Fibroblast of mammary gland (primary cell): ENCODE measurements around the gene DSC3.

Experiments
- DNase-seq: peaks from one replicate; pipeline ENCODE4 v3.0.0-alpha.2; 2010; ENCODE audit warnings: low read depth
- H3K4me3 ChIP-seq: 2 replicates; pipeline ENCODE4 v1.5.1; 2011; ENCODE audit warnings: low read depth, mild to moderate bottlenecking, low read length, moderate library complexity; ENCODE audit not compliant: control insufficient read depth
- TF ChIP-seq, protein P1 (sequence below): conservative IDR thresholded peaks from 2 replicates; pipeline ENCODE4 v1.5.1; 2011; ENCODE audit warnings: low read depth, low read length, inconsistent platforms; ENCODE audit not compliant: control insufficient read depth, insufficient read depth

The DSC3 gene

DNA sequence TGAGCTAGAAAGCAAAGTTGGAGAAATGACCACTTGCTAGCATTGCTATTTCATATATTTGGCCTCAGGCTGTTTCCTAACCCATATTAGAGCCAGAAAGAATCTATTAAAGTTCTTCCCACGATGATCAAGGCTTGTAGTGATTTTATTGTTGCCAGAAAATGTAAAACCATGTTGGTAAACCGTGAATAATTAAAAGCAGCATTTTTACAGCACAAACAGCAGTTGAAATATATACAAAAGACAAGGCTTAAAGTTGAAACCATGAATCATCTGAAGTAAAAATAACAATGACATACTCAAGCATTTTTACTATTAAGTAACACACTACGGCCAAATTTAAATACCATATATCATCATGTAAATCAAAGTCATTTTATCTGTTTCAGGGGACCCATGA, 27.7 kb upstream of the DSC3 start:
- TF ChIP-seq, protein P1, sequence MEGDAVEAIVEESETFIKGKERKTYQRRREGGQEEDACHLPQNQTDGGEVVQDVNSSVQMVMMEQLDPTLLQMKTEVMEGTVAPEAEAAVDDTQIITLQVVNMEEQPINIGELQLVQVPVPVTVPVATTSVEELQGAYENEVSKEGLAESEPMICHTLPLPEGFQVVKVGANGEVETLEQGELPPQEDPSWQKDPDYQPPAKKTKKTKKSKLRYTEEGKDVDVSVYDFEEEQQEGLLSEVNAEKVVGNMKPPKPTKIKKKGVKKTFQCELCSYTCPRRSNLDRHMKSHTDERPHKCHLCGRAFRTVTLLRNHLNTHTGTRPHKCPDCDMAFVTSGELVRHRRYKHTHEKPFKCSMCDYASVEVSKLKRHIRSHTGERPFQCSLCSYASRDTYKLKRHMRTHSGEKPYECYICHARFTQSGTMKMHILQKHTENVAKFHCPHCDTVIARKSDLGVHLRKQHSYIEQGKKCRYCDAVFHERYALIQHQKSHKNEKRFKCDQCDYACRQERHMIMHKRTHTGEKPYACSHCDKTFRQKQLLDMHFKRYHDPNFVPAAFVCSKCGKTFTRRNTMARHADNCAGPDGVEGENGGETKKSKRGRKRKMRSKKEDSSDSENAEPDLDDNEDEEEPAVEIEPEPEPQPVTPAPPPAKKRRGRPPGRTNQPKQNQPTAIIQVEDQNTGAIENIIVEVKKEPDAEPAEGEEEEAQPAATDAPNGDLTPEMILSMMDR = no peak
- H3K4me3 ChIP-seq = no peak overlapping the region
- no peak for DNase-seq

GRCh38 chr18:31066266-31066665, 23.7 kb upstream of the DSC3 start:
- no peak for DNase-seq
- TF ChIP-seq, protein P1 = no peak
- H3K4me3 ChIP-seq = no peak overlapping the region

GRCh38 chr18:31065036-31065773, 22.7 kb upstream of the DSC3 start:
- TF ChIP-seq, protein P1 = no peak
- DNase-seq = no peak

DNA sequence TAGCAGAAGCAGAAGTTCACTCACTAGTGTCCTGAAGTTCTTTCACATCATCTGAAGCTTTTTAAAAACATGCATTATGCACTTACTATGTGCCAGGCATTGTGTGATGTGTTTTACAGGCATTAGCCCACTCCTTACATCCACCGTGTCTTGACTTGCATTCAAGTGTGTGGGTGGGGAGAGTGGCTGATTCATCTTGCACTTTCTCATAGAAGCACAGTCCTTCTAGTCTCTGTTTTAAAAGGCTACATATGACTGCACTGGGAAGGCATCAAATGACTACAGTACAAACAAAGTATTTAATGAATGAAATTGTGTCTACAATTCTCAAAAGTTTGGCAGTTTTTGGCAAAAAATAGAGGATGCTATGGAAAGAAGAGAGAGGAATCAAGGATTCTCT, 21.6 kb upstream of the DSC3 start:
- TF ChIP-seq, protein P1 = no peak
- peak; percentile 18 for DNase-seq
- H3K4me3 ChIP-seq = no peak overlapping the region

More at GRCh38 chr18:31065036-31065773, 22.7 kb upstream of the DSC3 start:
- no peak overlapping the region for H3K4me3 ChIP-seq

DNA sequence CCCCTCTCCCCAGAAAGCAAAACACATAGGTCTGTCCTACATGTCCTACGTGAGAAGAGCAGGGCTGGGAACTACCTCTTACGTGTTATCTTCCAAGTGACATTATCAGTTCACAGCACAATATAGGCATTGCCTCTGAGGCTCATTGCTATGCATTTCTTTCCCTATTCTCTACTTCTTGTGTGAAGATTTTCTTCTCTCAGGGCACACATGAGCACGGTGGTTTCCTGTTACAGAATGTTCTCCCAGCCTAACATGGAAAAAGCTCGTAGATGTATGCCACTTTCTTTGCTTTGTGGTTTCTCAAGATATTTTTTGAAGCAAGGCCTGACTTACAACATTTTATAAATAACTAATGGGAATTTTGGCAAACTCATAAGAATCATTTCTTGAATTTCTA, 19.4 kb upstream of the DSC3 start:
- TF ChIP-seq, protein P1 = no peak
- DNase-seq = no peak
- no peak overlapping the region for H3K4me3 ChIP-seq

GRCh38 chr18:31058897-31059296, 16.4 kb upstream of the DSC3 start:
- H3K4me3 ChIP-seq = no peak overlapping the region
- no peak for DNase-seq
- TF ChIP-seq, protein P1 = no peak
